ENCODE data around the gene ARIH1. TPM values are rescaled to one million over a fixed set of nuclear protein-coding genes. Genes with fewer than 3 reads are reported as not detected.

Gene ARIH1
- total RNA-seq, 1 donor from 2014 or later, result 171 TPM

DNA sequence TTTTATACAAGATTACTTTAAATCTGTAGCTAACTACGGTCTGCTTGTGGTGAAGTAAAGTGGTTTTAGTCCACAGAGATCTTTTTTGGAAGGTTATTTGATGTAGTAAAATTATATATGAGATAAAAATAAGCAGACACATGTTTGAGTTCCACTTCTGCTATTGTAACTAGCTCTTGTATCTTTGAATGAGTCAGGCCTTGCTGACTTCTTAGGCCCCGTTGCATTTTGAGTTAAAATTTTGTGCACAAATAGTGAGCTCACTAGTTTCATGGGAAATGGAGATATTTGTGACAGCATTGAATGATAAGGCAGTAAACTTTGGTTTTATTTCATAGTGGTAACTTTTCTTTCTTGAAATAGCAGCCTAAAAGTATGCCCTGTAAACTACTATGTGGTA lies 42.6 kb downstream of the ARIH1 start:
- Mint-ChIP-seq H3K4me3 (ENCODE audit: low read depth) (no peak overlapping the region), H3K27ac (no peak overlapping the region), H3K27me3 (no peaks in the 10 kb centered on the region), H3K36me3 (ENCODE audit: insufficient read depth) (peaks cover 7% of the 10 kb centered on the region), H3K9me3 (ENCODE audit: low read depth) (no peaks in the 10 kb centered on the region), H3K4me1 (ENCODE audit: low read depth) (peaks cover 22% of the 10 kb centered on the region)
- no peak for DNase-seq (ENCODE audit: low spot score, unreplicated experiment)
- TF ChIP-seq, protein P1, sequence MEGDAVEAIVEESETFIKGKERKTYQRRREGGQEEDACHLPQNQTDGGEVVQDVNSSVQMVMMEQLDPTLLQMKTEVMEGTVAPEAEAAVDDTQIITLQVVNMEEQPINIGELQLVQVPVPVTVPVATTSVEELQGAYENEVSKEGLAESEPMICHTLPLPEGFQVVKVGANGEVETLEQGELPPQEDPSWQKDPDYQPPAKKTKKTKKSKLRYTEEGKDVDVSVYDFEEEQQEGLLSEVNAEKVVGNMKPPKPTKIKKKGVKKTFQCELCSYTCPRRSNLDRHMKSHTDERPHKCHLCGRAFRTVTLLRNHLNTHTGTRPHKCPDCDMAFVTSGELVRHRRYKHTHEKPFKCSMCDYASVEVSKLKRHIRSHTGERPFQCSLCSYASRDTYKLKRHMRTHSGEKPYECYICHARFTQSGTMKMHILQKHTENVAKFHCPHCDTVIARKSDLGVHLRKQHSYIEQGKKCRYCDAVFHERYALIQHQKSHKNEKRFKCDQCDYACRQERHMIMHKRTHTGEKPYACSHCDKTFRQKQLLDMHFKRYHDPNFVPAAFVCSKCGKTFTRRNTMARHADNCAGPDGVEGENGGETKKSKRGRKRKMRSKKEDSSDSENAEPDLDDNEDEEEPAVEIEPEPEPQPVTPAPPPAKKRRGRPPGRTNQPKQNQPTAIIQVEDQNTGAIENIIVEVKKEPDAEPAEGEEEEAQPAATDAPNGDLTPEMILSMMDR (IDR thresholded peaks at IDR 0.05; ENCODE audit: unreplicated experiment), result no peak

DNA sequence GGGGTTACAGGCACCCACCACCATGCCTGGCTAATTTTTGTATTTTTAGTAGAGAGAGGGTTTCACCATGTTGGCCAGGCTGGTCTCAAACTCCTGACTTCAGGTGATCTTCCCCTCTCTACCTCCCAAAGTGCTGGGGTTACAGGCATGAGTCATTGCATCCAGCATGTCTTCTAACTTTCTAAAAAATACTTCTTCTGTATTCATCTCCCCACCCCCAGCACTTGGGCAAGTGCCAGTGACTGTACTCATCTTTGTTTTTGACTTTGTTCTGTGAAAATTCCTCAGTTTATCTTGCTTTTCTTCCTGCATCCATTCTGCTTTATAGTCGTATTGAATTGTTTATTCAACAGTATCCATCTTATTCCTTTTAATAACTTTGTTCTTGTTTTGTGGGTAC lies 47.6 kb downstream of the ARIH1 start:
- no peaks in the 10 kb centered on the region for H3K27me3 Mint-ChIP-seq
- TF ChIP-seq, protein P1 (IDR thresholded peaks at IDR 0.05; ENCODE audit: unreplicated experiment), result no peak
- DNase-seq (ENCODE audit: low spot score, unreplicated experiment), result no peak
- peaks cover 1% of the 10 kb centered on the region for H3K4me1 Mint-ChIP-seq (ENCODE audit: low read depth)
- H3K4me3 Mint-ChIP-seq (ENCODE audit: low read depth), result no peak overlapping the region
- peaks cover 14% of the 10 kb centered on the region for H3K36me3 Mint-ChIP-seq (ENCODE audit: insufficient read depth)
- H3K27ac Mint-ChIP-seq, result no peak overlapping the region
- H3K9me3 Mint-ChIP-seq (ENCODE audit: low read depth), result no peaks in the 10 kb centered on the region

DNA sequence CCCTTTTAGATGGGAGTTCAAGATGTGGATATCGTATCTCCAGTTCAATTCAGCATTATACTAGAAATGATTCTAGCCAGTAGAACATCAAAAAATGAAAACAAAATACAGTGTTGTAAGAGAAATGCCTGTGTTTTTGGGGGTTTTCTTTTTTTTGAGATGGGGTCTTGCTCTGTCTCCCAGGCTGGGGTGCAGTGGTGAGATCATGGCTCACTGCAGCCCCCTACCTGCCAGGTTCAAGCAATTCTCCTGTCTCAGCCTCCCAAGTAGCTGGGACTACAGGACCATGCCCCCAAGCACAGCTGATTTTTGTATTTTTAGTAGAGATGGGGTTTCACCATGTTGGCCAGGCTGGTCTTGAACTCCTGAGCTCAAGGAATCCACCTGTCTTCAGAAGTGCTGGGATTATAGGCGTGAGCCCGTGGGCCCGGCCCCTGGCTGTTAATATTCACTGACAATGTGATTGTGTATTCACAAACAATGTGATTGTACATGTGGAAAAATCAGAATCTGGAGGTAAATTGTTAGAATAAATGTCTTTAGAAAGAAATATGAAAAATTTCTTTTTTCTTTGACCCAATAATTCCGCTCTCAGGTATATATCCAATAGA lies 59.0 kb downstream of the ARIH1 start:
- Mint-ChIP-seq H3K27ac (no peak overlapping the region), H3K27me3 (no peaks in the 10 kb centered on the region), H3K9me3 (ENCODE audit: low read depth) (peaks cover 2% of the 10 kb centered on the region), H3K4me3 (ENCODE audit: low read depth) (no peak overlapping the region), H3K36me3 (ENCODE audit: insufficient read depth) (peaks cover 2% of the 10 kb centered on the region), H3K4me1 (ENCODE audit: low read depth) (no peaks in the 10 kb centered on the region)
- no peak for DNase-seq (ENCODE audit: low spot score, unreplicated experiment)
- TF ChIP-seq, protein P1 (IDR thresholded peaks at IDR 0.05; ENCODE audit: unreplicated experiment), result peak; percentile 38

DNA sequence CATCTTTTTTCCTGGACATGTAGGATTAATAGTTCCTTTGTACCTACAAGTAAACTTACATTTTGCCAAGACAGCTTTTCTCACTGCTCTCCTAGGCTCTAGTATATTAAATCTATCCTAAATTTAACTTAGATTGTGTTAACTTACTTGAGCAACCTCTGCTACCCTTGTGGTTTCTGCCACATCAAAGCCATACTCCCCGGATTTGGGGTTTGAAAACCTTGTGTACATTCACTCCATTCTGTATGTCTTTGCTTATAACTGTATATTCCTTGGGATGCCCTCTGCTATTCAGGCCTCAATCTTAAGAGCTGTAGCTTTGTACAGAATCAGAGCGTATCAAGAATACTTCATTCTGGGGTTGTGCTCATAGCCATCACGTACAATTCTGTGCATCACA lies 60.4 kb downstream of the ARIH1 start:
- Mint-ChIP-seq H3K36me3 (ENCODE audit: insufficient read depth) (peaks cover 7% of the 10 kb centered on the region), H3K4me3 (ENCODE audit: low read depth) (no peak overlapping the region), H3K4me1 (ENCODE audit: low read depth) (peaks cover 2% of the 10 kb centered on the region), H3K27ac (no peak overlapping the region), H3K27me3 (no peaks in the 10 kb centered on the region), H3K9me3 (ENCODE audit: low read depth) (peaks cover 7% of the 10 kb centered on the region)
- DNase-seq (ENCODE audit: low spot score, unreplicated experiment), result no peak
- TF ChIP-seq, protein P1 (IDR thresholded peaks at IDR 0.05; ENCODE audit: unreplicated experiment), result no peak

DNA sequence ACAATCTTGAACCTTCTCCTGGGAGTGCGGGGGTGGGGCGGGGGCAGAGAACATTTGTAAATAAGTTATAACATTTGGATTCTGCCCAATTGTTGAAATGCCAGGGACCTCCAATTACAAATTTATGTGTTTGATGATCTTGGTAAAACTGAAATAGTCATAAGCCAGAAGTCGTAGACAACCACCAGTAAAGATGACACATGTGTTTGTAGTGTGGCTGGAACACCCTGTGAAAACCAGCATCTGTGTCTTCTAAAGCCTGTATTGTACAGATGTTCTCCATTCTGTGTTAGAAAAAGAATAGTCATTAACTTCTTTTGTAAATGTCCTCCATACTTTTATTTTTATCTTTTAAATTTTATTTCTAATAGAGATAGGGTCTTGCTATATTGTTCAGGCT lies 61.8 kb downstream of the ARIH1 start:
- TF ChIP-seq, protein P1 (IDR thresholded peaks at IDR 0.05; ENCODE audit: unreplicated experiment), result no peak
- H3K4me1 Mint-ChIP-seq (ENCODE audit: low read depth), result peaks cover 2% of the 10 kb centered on the region
- peaks cover 13% of the 10 kb centered on the region for H3K9me3 Mint-ChIP-seq (ENCODE audit: low read depth)
- DNase-seq (ENCODE audit: low spot score, unreplicated experiment), result no peak
- H3K27me3 Mint-ChIP-seq, result no peaks in the 10 kb centered on the region
- H3K27ac Mint-ChIP-seq, result no peak overlapping the region
- H3K4me3 Mint-ChIP-seq (ENCODE audit: low read depth), result no peak overlapping the region
- peaks cover 17% of the 10 kb centered on the region for H3K36me3 Mint-ChIP-seq (ENCODE audit: insufficient read depth)

Measured in progenitor cell of endocrine pancreas (in vitro differentiated cells).